Memory B cell (primary cell): ENCODE results near the gene SPRN.
"Not testable (repeated sequence)": the region's sequence is repeated elsewhere in the genome, so short reads cannot be mapped to it uniquely, and the experiment has no call there.

Experiments used
- ATAC-seq: fragments of 150-1000 bp; cut with Tn5 transposase; 2 replicates; pipeline ENCODE4 v1.10.0; 2021; ENCODE audit warnings: low read depth, mild to moderate bottlenecking, moderate library complexity
- DNase-seq, 2 donors: peaks; one replicate each; pipeline ENCODE4 v3.0.0; 2022; ENCODE audit warnings: low spot score in 2 of 2
- H3K27ac Mint-ChIP-seq: one replicate; pipeline ENCODE4 v1.8.0; 2022; ENCODE audit warnings: mild to moderate bottlenecking, moderate library complexity, mixed read lengths
- H3K27me3 Mint-ChIP-seq: one replicate; pipeline ENCODE4 v1.8.0; 2022; ENCODE audit warnings: mixed read lengths
- H3K36me3 Mint-ChIP-seq: one replicate; pipeline ENCODE4 v1.8.0; 2022; ENCODE audit warnings: mild to moderate bottlenecking, mixed read lengths
- H3K4me1 Mint-ChIP-seq: one replicate; pipeline ENCODE4 v1.8.0; 2022; ENCODE audit warnings: mixed read lengths
- H3K4me3 Mint-ChIP-seq: one replicate; pipeline ENCODE4 v1.8.0; 2022; ENCODE audit warnings: mild to moderate bottlenecking, moderate library complexity, mixed read lengths
- H3K9me3 Mint-ChIP-seq: one replicate; pipeline ENCODE4 v1.8.0; 2022; ENCODE audit warnings: mixed read lengths

The SPRN gene

DNA sequence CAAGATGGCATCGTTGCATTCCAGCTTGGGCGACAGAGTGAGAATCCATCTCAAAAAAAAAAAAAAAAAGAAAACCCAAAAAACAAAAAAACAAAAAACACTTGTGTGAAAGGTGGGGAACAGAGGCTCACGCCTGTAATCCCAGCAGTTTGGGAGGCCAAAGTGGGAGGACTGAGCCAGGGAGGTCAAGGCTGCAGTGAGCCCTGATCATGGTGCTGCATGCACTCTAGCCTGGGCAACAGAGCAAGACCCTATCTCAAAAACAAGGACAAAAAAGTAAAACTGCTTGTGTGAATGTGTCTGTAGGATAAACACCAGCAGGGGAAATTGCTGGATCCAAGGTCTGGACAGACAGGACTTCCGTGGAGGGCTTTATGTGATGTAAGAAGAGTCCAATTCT lies 40.9 kb downstream of the SPRN start:
- no peak for ATAC-seq
- H3K4me3 Mint-ChIP-seq = no peak overlapping the region
- peaks cover 26% of the 10 kb centered on the region for H3K4me1 Mint-ChIP-seq
- no peaks in the 10 kb centered on the region for H3K27me3 Mint-ChIP-seq
- H3K27ac Mint-ChIP-seq = no peak overlapping the region
- DNase-seq = no peak
- peaks cover 2% of the 10 kb centered on the region for H3K36me3 Mint-ChIP-seq
- H3K9me3 Mint-ChIP-seq = no peaks in the 10 kb centered on the region

DNA sequence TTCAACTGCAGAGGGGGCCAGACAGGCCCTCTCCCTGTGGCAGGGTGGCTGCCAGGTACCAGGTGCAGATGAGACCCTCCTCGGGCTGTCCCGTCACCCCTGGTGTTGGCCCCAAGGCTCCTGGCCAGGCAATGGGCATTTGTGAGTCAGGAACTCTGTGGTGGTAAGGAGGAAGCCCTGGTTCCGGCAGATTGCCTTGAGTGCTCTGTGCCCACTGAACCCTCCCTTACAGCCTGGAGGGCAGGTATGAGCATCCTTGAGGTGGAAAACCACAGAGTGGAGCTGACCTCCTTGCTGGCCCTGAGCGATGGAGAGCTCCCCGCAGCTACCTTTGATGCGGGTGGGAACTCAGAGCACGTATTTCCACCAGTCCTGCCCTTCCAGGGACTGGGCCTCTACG lies 43.4 kb downstream of the SPRN start:
- H3K9me3 Mint-ChIP-seq = no peaks in the 10 kb centered on the region
- H3K27ac Mint-ChIP-seq = no peak overlapping the region
- H3K36me3 Mint-ChIP-seq = no peaks in the 10 kb centered on the region
- peak overlapping the region; percentile 61 for H3K4me3 Mint-ChIP-seq
- H3K27me3 Mint-ChIP-seq = no peaks in the 10 kb centered on the region
- H3K4me1 Mint-ChIP-seq = peaks cover 17% of the 10 kb centered on the region
- DNase-seq (no peak), ATAC-seq (no peak)

DNA sequence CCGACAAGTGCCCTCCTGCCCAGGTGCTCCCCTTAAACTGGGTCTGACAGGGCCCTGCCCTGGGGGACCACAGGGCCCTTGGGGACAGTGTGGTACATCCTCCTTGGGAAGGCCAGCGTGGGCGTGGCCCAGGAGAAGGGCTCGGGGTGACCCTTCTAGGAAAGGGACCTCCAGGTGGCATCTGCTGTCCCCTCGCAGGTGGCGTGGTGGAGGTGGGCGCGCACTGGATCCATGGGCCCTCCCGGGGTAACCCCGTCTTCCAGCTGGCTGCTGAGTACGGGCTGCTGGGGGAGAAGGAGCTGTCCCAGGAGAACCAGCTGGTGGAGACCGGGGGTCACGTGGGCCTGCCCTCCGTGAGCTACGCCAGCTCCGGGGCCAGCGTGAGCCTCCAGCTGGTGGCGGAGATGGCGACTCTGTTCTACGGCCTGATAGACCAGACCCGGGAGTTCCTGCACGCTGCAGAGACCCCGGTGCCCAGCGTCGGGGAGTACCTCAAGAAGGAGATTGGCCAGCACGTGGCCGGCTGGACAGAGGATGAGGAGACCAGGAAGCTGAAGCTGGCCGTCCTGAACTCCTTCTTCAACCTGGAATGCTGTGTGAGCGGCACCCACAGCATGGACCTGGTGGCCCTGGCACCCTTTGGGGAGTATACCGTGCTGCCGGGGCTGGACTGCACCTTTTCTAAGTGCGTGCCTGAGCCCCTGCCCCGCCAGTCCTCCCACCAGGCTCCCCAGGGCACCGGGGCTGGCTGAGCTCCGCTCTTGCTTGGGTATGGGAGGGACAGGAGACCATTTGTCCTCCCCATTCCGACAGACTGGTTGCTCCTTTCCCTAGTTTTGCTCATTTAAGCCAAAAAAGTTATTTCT lies 44.4 kb downstream of the SPRN start:
- Mint-ChIP-seq H3K27me3 (no peaks in the 10 kb centered on the region), H3K27ac (peak overlapping the region; percentile 65), H3K36me3 (no peaks in the 10 kb centered on the region), H3K4me1 (peaks cover 17% of the 10 kb centered on the region), H3K4me3 (peak overlapping the region; percentile 88), H3K9me3 (no peaks in the 10 kb centered on the region)
- no peak for DNase-seq
- ATAC-seq = no peak

DNA sequence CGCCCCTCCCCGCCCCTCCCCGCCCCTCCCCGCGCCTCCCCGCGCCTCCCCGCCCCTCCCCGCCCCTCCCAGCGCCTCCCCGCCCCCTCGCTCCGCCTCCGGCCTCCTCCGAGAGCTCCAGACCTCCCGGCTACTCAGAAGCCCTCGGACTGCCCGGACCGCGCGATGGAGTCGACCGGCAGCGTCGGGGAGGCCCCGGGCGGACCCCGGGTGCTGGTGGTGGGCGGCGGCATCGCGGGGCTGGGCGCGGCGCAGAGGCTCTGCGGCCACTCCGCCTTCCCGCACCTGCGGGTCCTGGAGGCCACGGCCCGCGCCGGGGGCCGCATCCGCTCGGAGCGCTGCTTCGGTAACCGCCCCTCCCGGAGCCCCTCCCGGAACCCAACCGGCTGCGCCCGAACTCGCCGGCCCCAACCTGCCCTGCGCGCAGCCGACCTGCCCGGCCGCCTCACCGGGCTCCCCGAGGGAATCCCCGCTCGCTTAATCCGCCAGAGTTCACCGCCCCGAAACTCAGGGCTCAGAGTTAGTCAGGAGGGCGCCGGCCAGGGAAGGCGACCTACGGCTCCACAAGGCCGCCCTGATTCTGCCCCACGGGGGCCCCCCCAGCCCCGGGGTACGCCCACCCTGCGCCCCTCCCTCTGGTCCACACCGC lies 45.1 kb downstream of the SPRN start, which contains the start of gene PAOX:
TSS of gene PAOX (plus strand) at position 111 of the 649 bp plus-strand sequence. CDS start at position 166, 55 bp downstream.
- Mint-ChIP-seq H3K27me3 (no peaks in the 10 kb centered on the region), H3K9me3 (no peaks in the 10 kb centered on the region), H3K36me3 (no peaks in the 10 kb centered on the region), H3K4me3 (peak within 1 kb of the TSS; percentile 88), H3K4me1 (peaks cover 19% of the 10 kb centered on the region), H3K27ac (peak within 1 kb of the TSS; percentile 65)
- peak; percentile 74 for ATAC-seq
- peak; percentile 72 to 80 for DNase-seq

DNA sequence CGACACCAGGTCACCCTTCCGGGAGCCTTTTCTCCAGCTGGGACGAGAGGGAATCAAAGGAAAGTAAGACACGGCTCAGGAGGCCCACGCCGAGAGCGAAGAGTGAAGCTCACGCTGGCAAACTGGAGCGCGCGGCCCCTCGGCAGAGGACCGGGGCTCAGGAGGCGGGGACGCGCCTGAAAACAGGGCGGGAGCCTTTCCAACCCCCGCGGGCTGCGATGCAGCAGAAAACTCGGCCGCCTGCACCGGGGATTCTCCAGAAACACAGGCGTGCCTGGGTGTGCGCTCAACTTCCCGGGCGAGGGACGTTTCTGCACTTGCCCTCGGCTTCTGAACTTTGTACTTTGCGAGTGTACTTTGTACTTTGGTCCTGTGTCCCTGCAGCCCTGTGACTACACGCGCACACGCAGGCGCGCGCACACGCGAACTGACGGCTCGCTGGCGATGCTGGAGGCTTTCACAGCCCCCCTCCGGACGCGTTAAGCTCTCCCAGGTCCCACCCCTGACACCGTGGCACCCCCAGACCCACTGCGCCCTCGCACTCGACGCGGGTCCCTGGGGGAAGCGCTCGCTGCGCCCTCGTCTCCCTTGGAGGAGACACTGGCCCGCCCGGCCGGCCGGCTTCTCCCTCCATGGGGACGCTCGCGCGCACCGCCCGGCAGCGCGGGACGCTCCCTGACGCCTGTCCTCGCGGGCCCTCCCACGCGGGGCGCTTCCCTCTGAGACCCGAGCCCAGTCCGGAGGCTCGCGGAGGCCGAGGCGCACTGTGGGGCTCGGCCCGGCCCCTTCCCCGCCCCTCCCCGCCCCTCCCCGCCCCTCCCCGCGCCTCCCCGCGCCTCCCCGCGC lies 46.0 kb downstream of the SPRN start:
- peak overlapping the region; percentile 79 for H3K4me3 Mint-ChIP-seq
- ATAC-seq (peak; percentile 47), DNase-seq (peak; percentile 61 to 79)
- no peaks in the 10 kb centered on the region for H3K27me3 Mint-ChIP-seq
- H3K27ac Mint-ChIP-seq = no peak overlapping the region
- H3K4me1 Mint-ChIP-seq = peaks cover 22% of the 10 kb centered on the region
- H3K9me3 Mint-ChIP-seq = no peaks in the 10 kb centered on the region
- no peaks in the 10 kb centered on the region for H3K36me3 Mint-ChIP-seq

DNA sequence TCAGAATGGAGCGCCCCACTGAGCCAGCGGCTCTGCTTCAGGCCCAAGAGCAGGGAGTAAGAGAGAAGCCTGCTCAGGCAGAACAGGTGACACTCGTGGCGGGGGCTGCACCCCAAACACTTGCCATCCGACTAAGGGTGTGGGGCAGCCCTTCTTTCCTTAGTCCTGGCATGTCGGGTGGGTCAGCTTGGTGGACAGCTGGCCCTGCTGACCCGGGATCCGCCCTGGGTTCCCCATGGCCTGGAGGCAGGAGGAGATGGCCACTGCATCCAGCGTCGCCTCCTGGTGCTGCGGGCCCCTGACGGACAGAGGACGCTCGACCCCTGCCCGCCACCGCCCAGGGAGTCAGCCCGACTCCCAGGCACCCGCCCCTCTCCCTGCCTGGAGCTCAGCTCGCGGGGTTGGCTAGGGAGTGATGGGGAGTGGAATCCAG lies 46.6 kb downstream of the SPRN start:
- Mint-ChIP-seq H3K27me3 (no peaks in the 10 kb centered on the region), H3K27ac (no peak overlapping the region), H3K4me3 (peak overlapping the region; percentile 79), H3K36me3 (no peaks in the 10 kb centered on the region), H3K9me3 (no peaks in the 10 kb centered on the region), H3K4me1 (peaks cover 22% of the 10 kb centered on the region)
- DNase-seq (no peak), ATAC-seq (no peak)

DNA sequence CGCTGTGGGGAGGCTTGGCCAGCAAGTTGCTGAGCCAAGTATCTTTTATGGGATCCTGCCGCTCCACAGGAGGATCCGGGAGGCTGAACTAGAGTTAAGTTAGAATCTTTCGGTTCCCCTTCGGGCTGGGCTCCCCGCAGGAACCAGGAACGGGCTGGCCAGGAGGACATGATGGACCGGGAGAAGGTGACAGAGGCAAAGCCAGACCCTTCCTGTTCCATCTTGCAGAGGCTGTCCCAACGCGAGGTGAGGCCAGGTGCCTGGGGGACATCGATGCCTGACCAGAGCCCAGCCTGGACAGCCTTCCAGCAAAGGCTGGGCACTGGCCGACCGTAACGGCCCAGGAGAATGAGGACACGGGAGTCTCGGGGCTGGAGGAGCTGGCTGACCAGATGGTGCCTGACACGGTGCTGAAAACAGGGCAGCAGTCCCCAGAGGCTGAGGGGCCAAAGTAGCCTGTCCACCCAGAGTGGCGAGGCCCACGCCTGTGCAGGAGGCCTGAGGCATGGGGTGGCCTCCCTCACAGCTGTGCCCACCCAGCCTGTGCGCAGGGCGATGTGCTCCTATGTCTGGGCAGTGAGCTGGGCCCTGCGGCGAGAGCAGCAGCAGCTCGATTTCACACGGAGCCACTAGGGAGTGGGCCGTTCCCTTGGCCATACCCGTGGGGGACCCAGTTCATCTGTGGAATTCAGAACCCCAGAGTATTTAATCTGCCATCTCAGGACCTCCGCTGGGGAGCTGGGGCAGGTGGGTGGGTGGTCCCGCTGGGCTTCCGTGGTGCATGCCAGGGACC lies 47.2 kb downstream of the SPRN start:
- ATAC-seq (no peak), DNase-seq (no peak)
- Mint-ChIP-seq H3K27me3 (no peaks in the 10 kb centered on the region), H3K4me1 (peaks cover 22% of the 10 kb centered on the region), H3K9me3 (no peaks in the 10 kb centered on the region), H3K27ac (no peak overlapping the region), H3K4me3 (peak overlapping the region; percentile 66), H3K36me3 (no peaks in the 10 kb centered on the region)

DNA sequence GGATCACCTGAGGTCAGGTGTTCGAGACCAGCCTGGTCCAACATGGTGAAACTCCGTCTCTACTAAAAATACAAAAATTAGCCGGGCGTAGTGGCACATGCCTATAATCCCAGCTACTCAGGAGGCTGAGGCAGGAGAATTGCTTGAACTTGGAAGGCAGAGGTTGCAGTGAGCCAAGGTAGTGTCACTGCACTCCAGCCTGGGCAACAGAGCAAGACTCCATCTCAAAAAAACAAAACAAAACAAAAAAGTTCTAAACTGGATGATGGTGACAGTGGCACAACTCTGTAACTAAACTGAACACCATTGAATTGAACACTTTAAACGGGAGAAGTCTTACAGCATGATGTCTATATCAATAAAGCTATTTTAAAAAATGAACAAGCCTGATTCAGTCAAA lies 48.2 kb downstream of the SPRN start:
- not testable (repeated sequence) for H3K27ac Mint-ChIP-seq, H3K36me3 Mint-ChIP-seq, H3K9me3 Mint-ChIP-seq, H3K27me3 Mint-ChIP-seq, DNase-seq, ATAC-seq
- H3K4me3 Mint-ChIP-seq = peak overlapping the region; percentile 63
- peaks cover 22% of the 10 kb centered on the region for H3K4me1 Mint-ChIP-seq

DNA sequence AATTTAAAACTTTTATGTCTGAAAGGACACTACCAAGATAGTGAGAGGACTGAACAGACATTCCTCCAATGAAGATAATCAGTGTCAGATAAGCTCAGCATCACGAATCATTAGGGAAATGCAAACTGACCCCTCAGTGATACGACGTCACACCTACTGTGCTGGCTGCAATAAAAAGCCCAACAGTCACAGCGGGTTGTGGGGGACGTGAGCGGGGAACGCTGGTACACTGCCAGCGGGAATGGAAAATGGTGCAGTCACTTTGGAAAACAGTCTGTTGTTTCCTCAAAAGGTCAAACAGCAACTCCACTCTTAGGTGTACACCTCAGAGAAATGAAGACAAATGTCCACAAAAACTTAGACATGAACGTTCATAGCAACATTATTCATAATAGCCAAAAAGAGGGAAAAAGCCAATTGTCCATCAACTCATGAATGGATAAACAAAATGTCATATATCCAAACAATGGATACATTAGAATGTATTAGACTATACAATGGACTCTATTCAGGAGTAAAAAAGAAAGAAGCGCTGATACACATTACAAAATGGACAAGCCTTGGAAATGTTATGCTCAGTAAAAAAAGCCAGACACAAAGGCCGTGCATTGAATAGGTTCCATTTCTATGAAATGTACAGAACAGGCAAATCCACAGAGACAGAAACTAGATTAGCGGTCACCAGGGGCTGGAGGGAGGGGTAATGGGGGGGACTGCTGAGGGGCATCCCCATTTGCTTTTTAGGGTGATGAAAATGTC lies 48.9 kb downstream of the SPRN start:
- Mint-ChIP-seq H3K4me3 (no peak overlapping the region), H3K9me3 (no peaks in the 10 kb centered on the region), H3K36me3 (no peaks in the 10 kb centered on the region), H3K4me1 (peaks cover 18% of the 10 kb centered on the region), H3K27me3 (no peaks in the 10 kb centered on the region), H3K27ac (no peak overlapping the region)
- DNase-seq (no peak), ATAC-seq (no peak)

DNA sequence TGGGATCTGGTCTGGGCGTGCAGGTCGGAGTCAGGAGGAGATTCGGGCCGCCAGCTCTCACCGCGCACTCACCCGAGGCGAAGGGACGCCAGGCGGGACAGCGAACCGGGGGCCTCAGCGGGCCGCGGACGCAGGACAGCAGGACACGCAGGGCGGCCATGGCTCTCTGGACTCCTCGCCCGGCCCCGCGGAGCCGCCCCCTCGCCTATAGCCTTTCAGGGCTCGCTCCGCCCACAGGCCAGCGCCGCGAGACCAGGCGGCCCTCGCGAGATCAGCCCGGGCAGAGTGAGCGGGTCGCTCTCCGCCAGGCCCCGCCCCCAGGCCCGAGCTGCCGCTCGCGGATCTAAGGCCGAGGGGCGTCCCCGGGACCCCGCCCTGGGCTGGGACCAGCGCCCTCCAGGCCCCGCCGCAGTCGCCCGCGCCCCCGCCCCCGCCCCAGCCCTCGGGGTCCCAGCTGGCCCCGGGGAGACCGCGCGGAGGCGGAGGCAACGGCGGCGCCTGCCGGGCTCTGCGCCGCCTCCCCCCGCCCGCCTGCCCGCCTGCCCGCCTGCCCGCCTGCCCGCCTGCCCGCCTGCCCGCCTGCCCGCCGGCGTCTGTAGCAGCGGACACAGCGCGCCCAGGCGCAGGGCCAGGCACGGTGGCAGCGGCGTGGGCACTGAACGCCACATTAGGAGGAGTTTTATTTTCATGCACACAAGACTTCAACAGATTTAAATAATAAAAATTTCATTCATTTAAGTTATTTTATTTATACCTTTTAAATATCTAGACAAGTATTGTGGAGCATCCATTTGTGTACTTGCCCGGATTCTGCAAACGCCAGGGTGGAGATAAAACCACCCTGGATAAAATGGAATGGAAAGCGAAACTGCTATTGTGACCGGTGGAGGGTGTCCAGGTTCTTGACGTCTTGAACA lies 51.0 kb downstream of the SPRN start, which contains the start of gene ECHS1:
TSS of gene ECHS1 (minus strand) at position 181 of the 917 bp plus-strand sequence. CDS start at position 160, 21 bp downstream.
- Mint-ChIP-seq H3K27me3 (no peaks in the 10 kb centered on the region), H3K36me3 (peaks cover 5% of the 10 kb centered on the region), H3K4me3 (peak within 1 kb of the TSS; percentile 86), H3K9me3 (no peaks in the 10 kb centered on the region), H3K27ac (peak within 1 kb of the TSS; percentile 83), H3K4me1 (peaks cover 10% of the 10 kb centered on the region)
- ATAC-seq (peak; percentile 97), DNase-seq (peak; percentile 89 to 96)

DNA sequence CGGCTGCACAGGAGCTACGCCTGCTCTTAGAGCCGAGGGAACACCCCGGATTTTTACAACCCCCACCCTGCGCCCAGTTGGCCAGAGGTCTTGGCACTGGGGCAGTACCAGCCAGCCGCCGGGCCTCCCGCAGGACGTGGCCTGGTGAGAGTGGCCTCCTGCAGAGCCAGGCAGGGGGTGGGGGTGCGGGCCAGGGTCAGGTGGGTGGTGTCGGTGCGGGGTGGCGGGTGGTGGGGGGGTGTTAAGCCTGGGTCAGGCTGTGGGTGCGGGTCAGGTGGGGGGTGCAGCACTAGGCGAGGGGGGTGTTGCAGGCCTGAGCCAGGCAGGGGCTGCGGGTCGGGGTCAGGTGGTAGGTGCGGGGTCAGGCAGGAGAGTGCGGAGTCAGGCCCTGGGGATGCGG lies 51.9 kb downstream of the SPRN start:
- peaks cover 10% of the 10 kb centered on the region for H3K4me1 Mint-ChIP-seq
- no peak overlapping the region for H3K27ac Mint-ChIP-seq

More for the DNA sequence above, 51.9 kb downstream of the SPRN start:
- no peak for ATAC-seq
- H3K27me3 Mint-ChIP-seq = no peaks in the 10 kb centered on the region
- peak overlapping the region; percentile 84 for H3K4me3 Mint-ChIP-seq
- peaks cover 7% of the 10 kb centered on the region for H3K36me3 Mint-ChIP-seq
- no peaks in the 10 kb centered on the region for H3K9me3 Mint-ChIP-seq
- no peak for DNase-seq
